H1 (cell line): ENCODE results near the gene SLC51B.

Source experiments
- BRCA1 ChIP-seq: IDR thresholded peaks from 2 replicates; pipeline ENCODE4 v1.6.1; 2012; ENCODE audit warnings: low read depth, low read length, improper control_type of control experiment
- CHD7 ChIP-seq: fragments of 300-600 bp; sonication (generic); IDR thresholded peaks from 2 replicates; pipeline ENCODE4 v1.7.1; 2012; ENCODE audit warnings: low read length, moderate library complexity, mild to moderate bottlenecking, inconsistent platforms; ENCODE audit not compliant: insufficient replicate concordance
- CTCF ChIP-seq, 3 experiments: IDR thresholded peaks; 1 replicate in 2 of 3; 2 replicates in 1 of 3; pipeline versions ENCODE4 v1.5.1 to v1.6.1; 2011; ENCODE audit warnings: low read length in 3 of 3, mild to moderate bottlenecking in 3 of 3, inconsistent platforms in 2 of 3, low read depth in 1 of 3, moderate library complexity in 1 of 3; ENCODE audit not compliant: insufficient read depth in 1 of 3; ENCODE audit errors: control extremely low read depth in 1 of 3
- EZH2 ChIP-seq: fragments of 200-600 bp; sonication (generic); IDR thresholded peaks from 2 replicates; pipeline ENCODE4 v1.7.1; 2012; ENCODE audit warnings: low read depth, mild to moderate bottlenecking, moderate library complexity, low read length, inconsistent platforms; ENCODE audit not compliant: severe bottlenecking
- FOSL1 ChIP-seq: IDR thresholded peaks from 2 replicates; pipeline ENCODE4 v1.6.1; 2011; ENCODE audit warnings: mild to moderate bottlenecking, low read depth, low read length, moderate library complexity; ENCODE audit not compliant: insufficient read depth
- JUND ChIP-seq: IDR thresholded peaks from 2 replicates; pipeline ENCODE4 v1.6.1; 2011; ENCODE audit warnings: mild to moderate bottlenecking, improper control_type of control experiment, low read length
- POLR2A ChIP-seq, 2 experiments: IDR thresholded peaks; 1 replicate in 1 of 2; 2 replicates in 1 of 2; pipeline ENCODE4 v1.6.1; 2011; ENCODE audit warnings: low read depth in 2 of 2, low read length in 2 of 2, mild to moderate bottlenecking in 2 of 2; ENCODE audit errors: control extremely low read depth in 1 of 2
- POLR2AphosphoS5 ChIP-seq: IDR thresholded peaks from 2 replicates; pipeline ENCODE4 v1.6.1; 2011; ENCODE audit warnings: low read depth, low read length
- YY1 ChIP-seq: IDR thresholded peaks from 2 replicates; pipeline ENCODE4 v1.6.1; 2011; ENCODE audit warnings: low read depth, mild to moderate bottlenecking, low read length

GRCh38 chr15:65086680-65087111, 41.5 kb downstream of the SLC51B start:
- TF ChIP-seq CTCF (IDR thresholded peaks at IDR 0.05; ENCODE audit: control extremely low read depth in 1 of 3, insufficient read depth in 1 of 3, low read depth in 1 of 3, low read length in 3 of 3) (peak in 1 of 3 experiments; percentile 33; a peak in 1 of 4 replicates), EZH2 (no peak), CHD7 (no peak), JUND (no peak), POLR2AphosphoS5 (no peak), YY1 (no peak), BRCA1 (no peak), FOSL1 (no peak), POLR2A (IDR thresholded peaks at IDR 0.05; ENCODE audit: control extremely low read depth in 1 of 2, low read depth in 2 of 2, low read length in 2 of 2) (no peak)
